Progenitor cell of endocrine pancreas (in vitro differentiated cells): Measurements from ENCODE around the gene CFAP410. TPM values are rescaled to one million over a fixed set of nuclear protein-coding genes. Genes with fewer than 3 reads are reported as not detected.
"Not testable (repeated sequence)": the region's sequence is repeated elsewhere in the genome, so short reads cannot be mapped to it uniquely, and the experiment has no call there.

Experiments used
- DNase-seq: peaks from one replicate; pipeline ENCODE4 v3.0.0; 2021; ENCODE audit warnings: low spot score; ENCODE audit not compliant: unreplicated experiment
- H3K27ac Mint-ChIP-seq: 2 replicates; pipeline ENCODE4 v1.8.0; 2021; ENCODE audit warnings: mild to moderate bottlenecking, moderate library complexity, mixed read lengths
- H3K27me3 Mint-ChIP-seq: 2 replicates; pipeline ENCODE4 v1.8.0; 2021; ENCODE audit warnings: mixed read lengths
- H3K36me3 Mint-ChIP-seq: 2 replicates; pipeline ENCODE4 v1.8.0; 2022; ENCODE audit warnings: mixed read lengths; ENCODE audit not compliant: insufficient read depth
- H3K4me1 Mint-ChIP-seq: 2 replicates; pipeline ENCODE4 v1.8.0; 2021; ENCODE audit warnings: low read depth, mixed read lengths
- H3K4me3 Mint-ChIP-seq: 2 replicates; pipeline ENCODE4 v1.8.0; 2021; ENCODE audit warnings: low read depth, mild to moderate bottlenecking, moderate library complexity, mixed read lengths
- H3K9me3 Mint-ChIP-seq: 2 replicates; pipeline ENCODE4 v1.8.0; 2021; ENCODE audit warnings: low read depth, mixed read lengths
- CTCF ChIP-seq: fragments of 200-600 bp; sonication (generic); IDR thresholded peaks from one replicate; pipeline ENCODE4 v1.5.0; 2021; ENCODE audit warnings: antibody characterized with exemption, mild to moderate bottlenecking; ENCODE audit not compliant: unreplicated experiment
- total RNA-seq: library from RNA; stranded (reverse); gene quantifications from 2 replicates; pipeline ENCODE4 v1.2.1, GENCODE V29; 2021

The CFAP410 gene
- total RNA-seq, 1 donor from 2014 or later, result 32.4 TPM

- no peaks in the 10 kb centered on the region for H3K36me3 Mint-ChIP-seq
- H3K27ac Mint-ChIP-seq, result no peak overlapping the region
- no peaks in the 10 kb centered on the region for H3K9me3 Mint-ChIP-seq
Measured at GRCh38 chr21:44286716-44287632, 52.2 kb downstream of the CFAP410 start.

GRCh38 chr21:44286086-44286715 lies 53.0 kb downstream of the CFAP410 start:
- no peak overlapping the region for H3K4me3 Mint-ChIP-seq
- H3K27me3 Mint-ChIP-seq, result peaks cover 24% of the 10 kb centered on the region
- H3K27ac Mint-ChIP-seq, result no peak overlapping the region
- no peaks in the 10 kb centered on the region for H3K9me3 Mint-ChIP-seq
- no peak for TF ChIP-seq CTCF
- H3K36me3 Mint-ChIP-seq, result no peaks in the 10 kb centered on the region
- DNase-seq, result no peak
- H3K4me1 Mint-ChIP-seq, result peaks cover 12% of the 10 kb centered on the region

More at GRCh38 chr21:44286716-44287632, 52.2 kb downstream of the CFAP410 start:
- Mint-ChIP-seq H3K4me3 (no peak overlapping the region), H3K27me3 (peaks cover 24% of the 10 kb centered on the region), H3K4me1 (peaks cover 12% of the 10 kb centered on the region)
- no peak for DNase-seq
- no peak for TF ChIP-seq CTCF

GRCh38 chr21:44285138-44285992 lies 53.8 kb downstream of the CFAP410 start, which contains the start of gene AIRE:
AIRE (plus strand) TSS chr21:44285876; CDS start chr21:44286007, 131 bp downstream.
- Mint-ChIP-seq H3K27me3 (peaks cover 24% of the 10 kb centered on the region), H3K4me1 (peaks cover 12% of the 10 kb centered on the region), H3K9me3 (no peaks in the 10 kb centered on the region), H3K27ac (no peak within 1 kb of the TSS), H3K4me3 (no peak within 1 kb of the TSS), H3K36me3 (no peaks in the 10 kb centered on the region)
- no peak for TF ChIP-seq CTCF
- DNase-seq, result no peak

- H3K27me3 Mint-ChIP-seq, result peaks cover 24% of the 10 kb centered on the region
- no peak for DNase-seq
- H3K4me3 Mint-ChIP-seq, result no peak overlapping the region
- H3K27ac Mint-ChIP-seq, result no peak overlapping the region
- H3K36me3 Mint-ChIP-seq, result no peaks in the 10 kb centered on the region
- TF ChIP-seq CTCF, result no peak
- H3K9me3 Mint-ChIP-seq, result no peaks in the 10 kb centered on the region
- peaks cover 12% of the 10 kb centered on the region for H3K4me1 Mint-ChIP-seq
Measured at GRCh38 chr21:44283948-44284347, 55.2 kb downstream of the CFAP410 start.

- Mint-ChIP-seq H3K27me3 (peaks cover 23% of the 10 kb centered on the region), H3K4me1 (peaks cover 12% of the 10 kb centered on the region)
- H3K9me3 Mint-ChIP-seq, H3K36me3 Mint-ChIP-seq, H3K27ac Mint-ChIP-seq, DNase-seq, H3K4me3 Mint-ChIP-seq: not testable (repeated sequence)
Measured at GRCh38 chr21:44283211-44283785, 55.9 kb downstream of the CFAP410 start.
